H1 (cell line): ENCODE results near the gene GTPBP6.

ENCODE experiments used
- CTCF ChIP-seq, 3 experiments: IDR thresholded peaks; 1 replicate in 2 of 3; 2 replicates in 1 of 3; pipeline versions ENCODE4 v1.5.1 to v1.6.1; 2011; ENCODE audit warnings: low read length in 3 of 3, mild to moderate bottlenecking in 3 of 3, inconsistent platforms in 2 of 3, low read depth in 1 of 3, moderate library complexity in 1 of 3; ENCODE audit not compliant: insufficient read depth in 1 of 3; ENCODE audit errors: control extremely low read depth in 1 of 3
- EZH2 ChIP-seq: fragments of 200-600 bp; sonication (generic); IDR thresholded peaks from 2 replicates; pipeline ENCODE4 v1.7.1; 2012; ENCODE audit warnings: low read depth, mild to moderate bottlenecking, moderate library complexity, low read length, inconsistent platforms; ENCODE audit not compliant: severe bottlenecking
- POLR2A ChIP-seq, 2 experiments: IDR thresholded peaks; 1 replicate in 1 of 2; 2 replicates in 1 of 2; pipeline ENCODE4 v1.6.1; 2011; ENCODE audit warnings: low read depth in 2 of 2, low read length in 2 of 2, mild to moderate bottlenecking in 2 of 2; ENCODE audit errors: control extremely low read depth in 1 of 2
- SAP30 ChIP-seq: fragments of 300-600 bp; sonication (generic); IDR thresholded peaks from 2 replicates; pipeline ENCODE4 v1.7.1; 2012; ENCODE audit warnings: low read length, moderate library complexity, mild to moderate bottlenecking, inconsistent platforms; ENCODE audit not compliant: insufficient read depth, insufficient replicate concordance

GRCh38 chrX:320126-320783, 1.7 kb upstream of the GTPBP6 start:
- TF ChIP-seq CTCF (IDR thresholded peaks at IDR 0.05; ENCODE audit: control extremely low read depth in 1 of 3, insufficient read depth in 1 of 3, low read depth in 1 of 3, low read length in 3 of 3), result no peak
- TF ChIP-seq EZH2, result no peak
- TF ChIP-seq POLR2A (IDR thresholded peaks at IDR 0.05; ENCODE audit: control extremely low read depth in 1 of 2, low read depth in 2 of 2, low read length in 2 of 2), result no peak
- TF ChIP-seq SAP30, result no peak
